NOMO-1 treated with DMSO at 0.1 percent for 48 hours (cell line): ENCODE measurements around the gene EFNB1.
A peak's percentile ranks its signal among the peaks of the same experiment; 100 is the strongest.

Experiments
- DNase-seq: peaks from one replicate; lab custom pipeline; 2025; ENCODE audit not compliant: unreplicated experiment; lab: John Stamatoyannopoulos, UW

Gene EFNB1

GRCh38 chrX:68842781-68843581, 14.2 kb downstream of the EFNB1 start:
- DNase-seq = no peak

- DNase-seq = no peak
Observed at GRCh38 chrX:68843992-68844391, 15.2 kb downstream of the EFNB1 start.

- no peak for DNase-seq
Observed at GRCh38 chrX:68844581-68844980, 15.8 kb downstream of the EFNB1 start.

GRCh38 chrX:68846536-68846935, 17.7 kb downstream of the EFNB1 start:
- DNase-seq = no peak

DNA sequence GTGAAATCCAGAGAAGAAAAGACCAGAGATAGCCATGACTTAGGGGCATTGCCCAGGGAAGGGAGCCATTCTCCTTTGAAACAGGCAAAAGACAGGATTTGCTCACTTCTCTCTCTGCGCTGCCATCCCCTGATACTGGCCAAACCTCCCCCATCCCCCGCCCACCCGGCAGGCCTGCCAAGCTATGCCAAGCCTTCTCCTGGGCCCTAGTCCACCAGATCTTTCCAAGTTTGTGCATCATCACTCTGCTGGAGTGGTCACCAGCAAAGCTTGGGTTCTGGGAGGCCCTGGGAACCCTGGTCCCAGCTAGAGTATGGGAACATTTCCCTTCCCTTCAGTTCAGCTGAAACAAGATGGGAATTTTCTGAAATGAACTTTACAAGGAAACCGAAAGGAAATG, 18.4 kb downstream of the EFNB1 start:
- no peak for DNase-seq

DNA sequence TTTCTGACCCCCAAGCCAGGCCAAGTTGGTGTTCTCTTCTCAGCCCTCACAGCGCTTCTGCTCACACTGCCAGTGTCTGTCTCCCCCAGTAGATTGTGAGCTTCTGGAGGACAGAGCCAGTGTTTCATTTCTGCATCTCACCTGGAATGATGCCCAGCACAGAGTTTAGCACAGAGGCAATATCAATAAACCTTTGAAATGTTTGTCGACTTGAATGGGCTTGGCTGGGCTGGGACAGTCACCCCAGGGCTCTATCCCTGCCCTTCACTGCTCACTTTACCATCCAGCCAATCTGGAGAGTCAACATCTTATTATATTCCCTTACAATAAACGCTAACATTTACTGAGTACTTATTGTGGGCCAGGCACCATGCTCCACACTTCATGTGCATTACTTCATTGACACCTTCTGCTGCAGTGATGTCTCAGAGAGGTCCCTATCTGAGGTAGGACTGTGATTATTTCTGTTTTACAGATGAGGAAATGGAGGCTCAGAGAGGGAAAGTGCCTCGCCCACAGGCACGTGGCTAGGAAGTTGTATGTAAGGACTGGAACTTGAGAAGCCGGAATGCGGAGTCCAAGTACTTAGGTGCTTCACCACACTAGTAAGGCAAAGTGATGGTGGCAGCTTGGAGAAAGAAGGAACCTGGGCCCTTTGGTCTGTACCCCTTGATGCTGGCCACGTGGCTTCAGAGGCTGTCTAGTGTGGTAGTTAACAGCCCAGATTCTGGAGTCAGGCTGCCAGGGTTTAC, 19.5 kb downstream of the EFNB1 start:
- no peak for DNase-seq

- DNase-seq = no peak
Observed at GRCh38 chrX:68851082-68851481, 22.3 kb downstream of the EFNB1 start.

DNA sequence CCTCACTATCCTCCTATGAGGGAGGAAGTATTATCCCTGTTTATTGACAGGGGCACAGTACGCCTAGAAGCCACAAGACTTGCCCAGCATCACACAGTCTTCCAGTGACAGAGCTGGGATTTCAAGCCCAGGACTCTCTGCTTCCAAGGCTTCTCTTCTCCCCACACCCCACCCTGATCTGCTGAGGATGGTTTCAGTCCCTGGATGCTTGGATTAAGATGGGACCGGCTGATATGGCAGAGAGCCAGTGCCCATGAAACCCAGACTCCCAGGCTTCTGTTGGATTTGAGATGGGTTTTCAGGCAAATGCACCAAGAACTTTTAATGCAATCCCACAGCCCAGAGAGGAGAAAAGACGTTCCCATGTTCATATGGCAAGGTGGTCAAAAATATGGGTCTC, 23.2 kb downstream of the EFNB1 start:
- DNase-seq = no peak

GRCh38 chrX:68853665-68854251, 24.9 kb downstream of the EFNB1 start:
- DNase-seq = no peak

GRCh38 chrX:68865300-68865699, 36.5 kb downstream of the EFNB1 start:
- peak; percentile 56 for DNase-seq

GRCh38 chrX:68865926-68866325, 37.1 kb downstream of the EFNB1 start:
- no peak for DNase-seq

DNA sequence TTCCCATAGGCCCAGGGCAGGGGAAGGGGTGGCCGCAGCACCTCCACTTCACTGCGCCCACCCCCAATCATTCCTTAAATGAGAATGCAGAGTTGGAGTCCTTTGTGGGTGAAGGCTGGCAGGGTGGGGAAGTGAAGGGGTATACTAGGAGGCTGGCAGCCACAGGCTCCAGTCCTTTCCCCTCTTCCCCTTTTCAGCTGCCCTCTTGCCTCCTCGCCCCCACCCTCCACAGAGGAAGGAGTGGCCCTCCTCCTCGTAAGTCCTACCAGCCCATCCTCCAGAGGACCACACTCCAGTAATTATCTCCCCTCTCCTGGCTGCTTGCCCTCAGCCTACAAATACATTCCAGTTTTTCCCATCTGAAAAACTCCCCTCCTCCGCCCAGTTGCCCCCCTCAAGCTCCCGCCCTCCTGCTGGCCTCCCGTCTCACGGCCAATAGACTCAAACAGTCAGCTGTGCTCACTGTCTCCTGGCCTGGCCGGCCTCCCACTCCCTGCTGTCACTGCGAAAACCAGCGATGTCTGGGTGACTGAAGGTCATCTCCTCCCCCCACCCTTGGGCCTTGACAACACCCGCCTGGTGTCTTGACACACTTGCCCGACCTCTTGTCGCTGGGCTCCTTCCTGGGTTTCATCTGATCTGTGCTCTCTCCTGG, 38.8 kb downstream of the EFNB1 start:
- no peak for DNase-seq

DNA sequence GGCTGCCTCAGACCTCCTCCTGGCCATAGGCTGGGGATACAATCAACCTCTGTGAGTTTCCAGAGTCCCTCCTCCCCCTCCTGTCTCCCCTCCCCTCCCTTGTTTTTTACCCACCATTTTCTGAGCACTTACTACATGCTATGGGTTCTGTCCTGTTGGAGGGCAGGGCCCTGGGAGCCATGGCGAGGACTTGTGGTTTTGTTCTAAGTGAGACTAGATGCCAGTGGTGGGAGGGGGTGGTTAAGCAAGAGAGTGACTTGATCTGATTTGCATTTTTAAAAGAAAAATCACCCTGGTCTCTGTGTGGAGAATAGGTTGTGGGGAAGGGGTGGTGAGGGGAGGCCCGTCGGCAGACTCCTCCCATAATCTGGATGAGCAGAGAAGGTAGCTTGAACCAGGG, 39.5 kb downstream of the EFNB1 start:
- DNase-seq = no peak

DNA sequence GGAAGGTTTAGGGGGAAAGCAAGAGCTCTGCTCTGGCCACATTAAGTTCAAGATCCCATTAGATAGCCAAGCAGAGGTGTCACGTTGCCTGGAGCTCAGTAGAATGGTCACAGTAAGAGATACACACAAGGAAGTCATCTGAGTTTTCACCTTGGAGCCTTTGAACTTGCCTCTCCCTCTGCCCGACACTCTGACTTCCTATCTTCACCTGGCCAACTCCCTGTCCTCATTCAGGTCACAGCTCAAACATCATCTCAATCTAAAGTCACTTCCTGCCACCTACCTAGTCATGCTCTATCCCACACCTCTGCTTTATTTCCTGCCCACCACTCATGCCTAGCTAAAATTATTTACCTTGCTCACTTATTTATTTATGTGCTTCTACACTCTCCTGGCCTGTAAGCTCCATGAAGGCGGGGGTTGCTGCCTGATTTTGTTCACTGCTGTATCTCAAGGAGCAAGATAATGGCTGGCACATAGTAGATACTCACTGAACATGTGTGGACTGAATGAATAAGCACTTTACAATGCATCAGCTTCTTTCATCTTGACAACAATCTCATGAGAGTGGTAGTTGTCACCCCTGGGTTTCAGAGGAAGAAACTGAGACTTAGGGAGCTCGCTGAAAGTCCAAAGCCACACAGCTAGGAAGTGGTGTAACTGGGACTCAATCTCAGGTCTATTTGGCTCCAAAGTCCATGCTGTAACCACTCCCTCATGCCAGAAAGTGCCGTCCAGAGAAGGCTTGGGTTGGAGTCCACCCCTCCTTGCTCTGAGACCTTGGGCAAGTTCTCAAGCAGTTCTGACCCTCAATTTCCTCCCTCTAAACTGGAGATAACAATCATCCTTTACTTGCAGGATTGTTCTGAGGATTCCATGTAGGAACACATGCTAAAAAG, 40.3 kb downstream of the EFNB1 start:
- DNase-seq = no peak

GRCh38 chrX:68870357-68870756, 41.5 kb downstream of the EFNB1 start:
- DNase-seq = no peak

DNA sequence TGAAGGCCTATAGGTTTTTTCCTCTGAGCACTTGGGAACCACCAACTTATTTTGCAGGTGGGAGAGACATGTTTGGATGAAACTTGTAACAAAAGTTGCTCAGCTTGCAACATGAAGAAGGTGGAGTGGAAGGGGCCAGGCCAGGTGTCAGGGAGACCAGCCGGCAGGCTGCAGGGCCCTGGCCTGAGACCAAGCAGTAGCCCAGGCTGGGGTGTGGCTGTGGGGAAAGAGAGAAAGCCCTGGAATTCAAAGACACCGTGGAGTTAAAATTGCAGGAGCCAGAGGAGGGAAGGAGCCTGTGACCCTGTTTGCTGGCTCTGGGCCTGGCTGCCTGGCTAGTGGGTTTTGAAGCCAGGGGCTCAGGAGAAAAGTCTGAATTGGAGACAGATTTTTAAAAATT, 43.4 kb downstream of the EFNB1 start:
- DNase-seq = no peak

DNA sequence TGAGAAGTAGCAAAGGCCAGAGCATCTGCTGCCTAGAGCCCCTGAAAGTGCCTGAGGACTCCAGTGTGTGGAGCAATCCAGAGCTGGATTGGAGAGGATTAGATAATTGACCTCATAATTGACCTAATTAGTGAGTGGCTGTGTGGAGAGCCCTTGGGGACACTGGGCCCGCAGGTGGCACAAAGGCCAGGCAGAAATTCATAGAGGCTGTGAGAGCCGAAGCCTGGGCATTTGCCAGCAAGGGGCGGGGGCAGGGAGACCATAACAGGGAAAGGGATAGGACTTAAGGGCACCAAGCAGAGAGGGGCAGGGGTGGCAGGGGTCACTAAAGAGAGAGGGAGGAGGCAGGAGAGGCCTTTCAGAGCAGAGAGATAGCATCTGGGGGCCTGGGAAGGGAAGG, 45.3 kb downstream of the EFNB1 start:
- DNase-seq = no peak

- no peak for DNase-seq
Observed at GRCh38 chrX:68876731-68877130, 47.9 kb downstream of the EFNB1 start.

DNA sequence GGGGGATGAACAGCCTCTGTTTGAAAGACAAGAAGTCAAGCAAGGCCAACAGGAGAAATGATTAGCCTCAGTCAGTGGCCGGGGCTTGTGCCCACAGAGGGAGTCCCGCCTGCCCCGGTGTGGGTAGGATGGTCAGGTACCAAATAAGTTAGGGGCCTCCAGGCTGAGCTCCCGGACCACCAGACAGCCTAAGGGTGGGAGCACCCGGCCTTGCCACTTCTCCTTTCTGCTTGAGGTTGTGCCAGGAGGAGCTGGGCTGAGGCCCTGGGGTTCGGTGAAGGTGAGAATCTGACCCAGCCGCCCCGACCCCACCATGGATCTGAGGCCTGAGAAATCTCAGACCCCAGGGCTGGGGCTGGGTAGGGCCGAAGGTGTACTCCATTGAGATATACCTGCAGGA, 48.8 kb downstream of the EFNB1 start:
- no peak for DNase-seq

DNA sequence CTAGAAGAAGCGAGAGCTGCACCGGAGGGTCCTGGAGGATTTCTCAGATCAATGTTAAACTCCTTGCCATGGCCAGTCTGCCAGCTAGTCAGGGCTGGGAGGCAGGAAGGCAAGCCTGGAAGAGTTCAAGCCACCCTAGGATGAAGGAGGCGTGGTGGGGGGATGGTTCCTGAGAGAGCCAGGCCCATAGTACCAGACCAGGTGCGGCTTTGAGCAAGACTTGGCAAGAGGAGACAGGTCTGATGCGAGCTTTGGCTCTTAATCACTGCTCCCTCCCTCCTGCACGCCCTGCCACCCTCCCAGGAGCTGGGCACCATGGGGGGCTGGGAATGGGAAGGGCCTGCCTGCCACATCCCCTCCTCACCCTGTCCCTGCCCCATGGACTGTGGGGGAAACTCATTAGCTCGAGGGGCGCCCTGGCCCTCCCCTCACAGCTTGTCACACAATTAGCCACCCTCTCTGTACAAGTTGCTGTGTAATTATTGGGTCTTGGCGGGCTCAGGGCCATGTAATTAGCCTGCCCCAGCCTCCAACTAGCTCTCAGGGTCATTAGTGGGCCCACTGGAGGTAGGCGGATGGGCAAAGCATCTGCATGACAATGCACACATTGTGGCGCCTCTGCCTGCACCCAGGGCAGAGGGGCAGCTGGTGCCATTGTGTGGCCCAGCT, 50.3 kb downstream of the EFNB1 start:
- DNase-seq = no peak
